ENCODE data around the gene KCNJ12.

DNA sequence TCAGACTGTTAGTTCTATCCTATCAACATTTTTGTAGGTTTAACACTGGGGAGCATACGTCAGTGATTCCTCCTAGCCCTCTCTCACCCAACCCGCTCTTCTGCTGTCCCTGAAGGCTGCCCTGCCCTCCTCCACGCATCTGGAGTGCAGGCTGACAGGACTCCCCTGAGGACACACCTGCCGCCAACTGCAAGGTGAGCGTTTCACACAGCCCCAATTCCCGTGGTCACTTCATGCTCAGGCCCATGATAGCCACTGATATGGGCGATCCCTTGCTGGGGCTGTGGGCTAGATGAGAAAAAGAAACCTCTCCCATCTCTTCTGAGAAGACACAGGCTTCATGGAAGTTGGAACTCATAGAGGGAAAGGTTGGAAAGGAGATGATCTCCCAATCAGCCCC lies 91.0 kb downstream of the KCNJ12 start:
- no peak for TF ChIP-seq EZH2 (IDR thresholded peaks at IDR 0.05; ENCODE audit: borderline replicate concordance, low read depth, low read length, severe bottlenecking)
- TF ChIP-seq, protein P1, sequence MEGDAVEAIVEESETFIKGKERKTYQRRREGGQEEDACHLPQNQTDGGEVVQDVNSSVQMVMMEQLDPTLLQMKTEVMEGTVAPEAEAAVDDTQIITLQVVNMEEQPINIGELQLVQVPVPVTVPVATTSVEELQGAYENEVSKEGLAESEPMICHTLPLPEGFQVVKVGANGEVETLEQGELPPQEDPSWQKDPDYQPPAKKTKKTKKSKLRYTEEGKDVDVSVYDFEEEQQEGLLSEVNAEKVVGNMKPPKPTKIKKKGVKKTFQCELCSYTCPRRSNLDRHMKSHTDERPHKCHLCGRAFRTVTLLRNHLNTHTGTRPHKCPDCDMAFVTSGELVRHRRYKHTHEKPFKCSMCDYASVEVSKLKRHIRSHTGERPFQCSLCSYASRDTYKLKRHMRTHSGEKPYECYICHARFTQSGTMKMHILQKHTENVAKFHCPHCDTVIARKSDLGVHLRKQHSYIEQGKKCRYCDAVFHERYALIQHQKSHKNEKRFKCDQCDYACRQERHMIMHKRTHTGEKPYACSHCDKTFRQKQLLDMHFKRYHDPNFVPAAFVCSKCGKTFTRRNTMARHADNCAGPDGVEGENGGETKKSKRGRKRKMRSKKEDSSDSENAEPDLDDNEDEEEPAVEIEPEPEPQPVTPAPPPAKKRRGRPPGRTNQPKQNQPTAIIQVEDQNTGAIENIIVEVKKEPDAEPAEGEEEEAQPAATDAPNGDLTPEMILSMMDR (IDR thresholded peaks at IDR 0.05; ENCODE audit: borderline replicate concordance, extremely low read depth, low read length, poor library complexity, severe bottlenecking) = no peak
